HepG2 (cell line): ENCODE data around the gene TMEM183A. TPM values are rescaled to one million over a fixed set of nuclear protein-coding genes. Genes with fewer than 3 reads are reported as not detected.

Experiments
- ARID2 ChIP-seq: sonication (generic); formaldehyde crosslinking; IDR thresholded peaks from 2 replicates; pipeline ENCODE4 v1.8.1; 2022; ENCODE audit warnings: mild to moderate bottlenecking, missing genetic modification reagents, borderline replicate concordance
- ARID5B ChIP-seq: IDR thresholded peaks from 2 replicates; pipeline ENCODE4 v1.4.0; 2020; ENCODE audit warnings: mild to moderate bottlenecking, missing genetic modification reagents
- CENPBD1 ChIP-seq: sonication (generic); formaldehyde crosslinking; IDR thresholded peaks from 2 replicates; pipeline ENCODE4 v1.8.0; 2022; ENCODE audit warnings: missing genetic modification reagents, low read depth, mild to moderate bottlenecking, borderline replicate concordance
- MIER3 ChIP-seq: IDR thresholded peaks from 2 replicates; pipeline ENCODE4 v1.6.1; 2016; ENCODE audit warnings: missing compliant biosample characterization, borderline replicate concordance
- PHB2 ChIP-seq: fragments of 450-650 bp; IDR thresholded peaks from 2 replicates; pipeline ENCODE4 v1.6.1; 2018; ENCODE audit not compliant: partially characterized antibody
- ZNF318 ChIP-seq: sonication (generic); formaldehyde crosslinking; IDR thresholded peaks from 2 replicates; pipeline ENCODE4 v1.4.0; 2020; ENCODE audit warnings: mild to moderate bottlenecking, missing genetic modification reagents
- polyA plus RNA-seq, 8 experiments: library from polyadenylated mRNA; depleted of rRNA in 3 of 8; stranded (reverse) in 7 of 8; unstranded in 1 of 8; fragments of >200 nt; fragmentation: Illumina TruSeq in 4 of 8; extraction: Trizol in 4 of 8; gene quantifications; 2 replicates each; pipeline versions ENCODE4 v1.2.1 to v1.2.3, GENCODE V29; 2011 to 2016; ENCODE audit warnings: low read depth in 4 of 8, missing spikeins in 1 of 8, mixed read lengths in 1 of 8; ENCODE audit not compliant: insufficient read depth in 1 of 8
- total RNA-seq, 5 experiments: library from RNA; depleted of rRNA; stranded (reverse); fragments of >200 nt; fragmentation: Illumina TruSeq; extraction: Trizol; gene quantifications; 2 replicates each; pipeline ENCODE4 v1.2.3, GENCODE V29; 2016; ENCODE audit warnings: low read depth in 1 of 5
- TF ChIP-seq, protein P1 (sequence below): sonication (generic); formaldehyde crosslinking; IDR thresholded peaks from 2 replicates; pipeline ENCODE4 v1.4.0; 2020; ENCODE audit warnings: missing genetic modification reagents

Gene TMEM183A
- total and polyA plus RNA-seq, 2 of the 13 experiments (the other 11 are each of a cell fraction or from before 2014, with no cell fraction given): 59.7 to 82.0 TPM

DNA sequence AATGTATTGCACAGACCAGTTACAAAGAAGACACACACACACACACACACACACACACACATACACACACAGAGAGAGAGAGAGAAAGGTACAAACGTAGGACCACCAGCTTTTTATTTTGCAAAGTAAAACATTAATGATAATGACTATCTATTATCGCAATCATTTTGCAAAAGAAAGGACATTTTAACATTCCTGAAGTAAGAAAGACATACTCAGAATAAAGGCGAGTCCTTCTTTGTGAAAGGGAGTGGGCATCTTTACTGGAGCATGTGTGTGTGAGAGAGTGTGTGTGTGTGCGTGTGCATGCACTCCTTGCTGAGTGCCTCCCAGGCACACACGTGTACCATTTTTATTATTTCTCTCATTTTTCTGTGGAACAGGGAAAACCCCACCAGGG, 47.5 kb downstream of the TMEM183A start (continued):
- TF ChIP-seq ZNF318 (no peak), MIER3 (CRISPR knock-in tag) (no peak), ARID2 (CRISPR knock-in tag) (no peak), CENPBD1 (CRISPR knock-in tag) (no peak), PHB2 (no peak), ARID5B (no peak)
- TF ChIP-seq, protein P1, sequence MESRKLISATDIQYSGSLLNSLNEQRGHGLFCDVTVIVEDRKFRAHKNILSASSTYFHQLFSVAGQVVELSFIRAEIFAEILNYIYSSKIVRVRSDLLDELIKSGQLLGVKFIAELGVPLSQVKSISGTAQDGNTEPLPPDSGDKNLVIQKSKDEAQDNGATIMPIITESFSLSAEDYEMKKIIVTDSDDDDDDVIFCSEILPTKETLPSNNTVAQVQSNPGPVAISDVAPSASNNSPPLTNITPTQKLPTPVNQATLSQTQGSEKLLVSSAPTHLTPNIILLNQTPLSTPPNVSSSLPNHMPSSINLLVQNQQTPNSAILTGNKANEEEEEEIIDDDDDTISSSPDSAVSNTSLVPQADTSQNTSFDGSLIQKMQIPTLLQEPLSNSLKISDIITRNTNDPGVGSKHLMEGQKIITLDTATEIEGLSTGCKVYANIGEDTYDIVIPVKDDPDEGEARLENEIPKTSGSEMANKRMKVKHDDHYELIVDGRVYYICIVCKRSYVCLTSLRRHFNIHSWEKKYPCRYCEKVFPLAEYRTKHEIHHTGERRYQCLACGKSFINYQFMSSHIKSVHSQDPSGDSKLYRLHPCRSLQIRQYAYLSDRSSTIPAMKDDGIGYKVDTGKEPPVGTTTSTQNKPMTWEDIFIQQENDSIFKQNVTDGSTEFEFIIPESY: no peak
